Activated CD4-positive, alpha-beta memory T cell treated with anti-CD3 and anti-CD28 coated beads for 36 hours (primary cell): ENCODE data around the gene RIMBP2. TPM values are rescaled to one million over a fixed set of nuclear protein-coding genes. Genes with fewer than 3 reads are reported as not detected.

Source experiments
- CTCF ChIA-PET: fragments of 350-600 bp; sonication (Branson Sonifier 250); formaldehyde crosslinking; loops from one replicate; lab custom pipeline; 2021; ENCODE audit warnings: antibody characterized with exemption, inconsistent platforms; lab: Charles Lee
- POLR2A ChIA-PET: fragments of 350-600 bp; sonication (Branson Sonifier 250); formaldehyde crosslinking; loops from one replicate; lab custom pipeline; 2021; ENCODE audit warnings: antibody characterized with exemption; lab: Charles Lee
- DNase-seq: peaks from one replicate; pipeline ENCODE4 v3.0.0-alpha.2; 2020
- H3K27ac Mint-ChIP-seq: one replicate; pipeline ENCODE4 v1.8.0; 2021; ENCODE audit warnings: mixed read lengths
- H3K27me3 Mint-ChIP-seq: one replicate; pipeline ENCODE4 v1.8.0; 2021; ENCODE audit warnings: mixed read lengths
- H3K36me3 Mint-ChIP-seq: one replicate; pipeline ENCODE4 v1.8.0; 2021; ENCODE audit warnings: mixed read lengths
- H3K4me1 Mint-ChIP-seq: one replicate; pipeline ENCODE4 v1.8.0; 2021; ENCODE audit warnings: low read depth, mixed read lengths
- H3K4me3 Mint-ChIP-seq: one replicate; pipeline ENCODE4 v1.8.0; 2021; ENCODE audit warnings: mild to moderate bottlenecking, mixed read lengths
- H3K9me3 Mint-ChIP-seq: one replicate; pipeline ENCODE4 v1.8.0; 2021; ENCODE audit warnings: mixed read lengths
- intact Hi-C: fragments of 100-400 bp; cut with micrococcal nuclease; formaldehyde crosslinking; loops from one replicate; pipeline ENCODE4 v1.15.1; 2023
- total RNA-seq, 2 experiments: library from RNA; stranded (reverse); gene quantifications; one replicate each; pipeline ENCODE4 v1.2.3, GENCODE V29; 2021

The RIMBP2 gene
- total RNA-seq, 2 experiments from 2014 or later = 0.27 TPM; not detected in 1

DNA sequence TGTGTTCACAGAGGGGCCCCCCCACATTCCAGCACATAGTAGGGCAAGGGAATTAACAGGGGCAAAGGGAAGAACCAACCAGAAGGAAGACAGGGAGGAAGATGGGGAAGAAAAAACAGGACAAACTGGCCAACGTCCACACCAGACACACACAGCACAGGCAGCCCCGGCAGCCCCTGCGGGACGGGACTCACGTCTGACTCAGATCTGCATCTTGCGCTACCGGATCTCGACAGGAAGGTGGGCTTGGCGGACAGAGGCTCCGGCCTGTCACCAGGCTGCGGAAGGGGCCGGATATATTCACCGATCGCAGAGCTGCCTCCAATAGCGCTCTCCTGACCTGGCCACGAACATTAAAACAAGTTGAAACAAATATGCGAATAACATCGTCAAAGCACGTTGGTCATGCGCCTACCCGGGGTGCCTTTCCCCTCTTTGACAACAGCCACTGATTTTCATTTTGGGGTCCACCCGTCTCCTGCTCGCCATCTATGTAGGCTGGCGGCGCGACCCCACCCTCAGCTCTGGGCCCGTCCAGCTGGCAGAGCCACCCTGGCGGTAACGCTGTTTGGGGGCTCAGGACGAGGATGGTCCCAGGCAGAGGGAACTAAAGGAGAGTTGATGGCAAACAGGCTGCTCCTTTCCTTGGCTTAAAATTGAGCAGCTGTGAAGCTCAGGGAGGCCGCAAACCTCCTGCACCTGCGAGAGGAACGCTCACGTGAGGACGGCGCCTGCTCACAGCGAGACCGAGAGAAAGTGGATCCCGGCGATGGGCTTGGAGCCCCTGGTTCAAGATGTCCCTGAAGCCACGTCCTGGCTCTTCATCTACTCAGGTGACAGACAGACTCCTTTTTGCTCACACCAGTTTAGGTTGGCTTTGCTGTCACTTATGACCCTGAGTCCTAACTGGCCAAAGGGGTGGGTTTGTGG lies 264.8 kb downstream of the RIMBP2 start:
- Mint-ChIP-seq H3K36me3 (no peaks in the 10 kb centered on the region), H3K9me3 (no peaks in the 10 kb centered on the region), H3K4me3 (no peak overlapping the region), H3K27ac (no peak overlapping the region), H3K4me1 (no peaks in the 10 kb centered on the region), H3K27me3 (no peaks in the 10 kb centered on the region)
- CTCF ChIA-PET = no interaction called here
- POLR2A ChIA-PET = no interaction called here
- intact Hi-C loops = no loop called here
- no peak for DNase-seq

DNA sequence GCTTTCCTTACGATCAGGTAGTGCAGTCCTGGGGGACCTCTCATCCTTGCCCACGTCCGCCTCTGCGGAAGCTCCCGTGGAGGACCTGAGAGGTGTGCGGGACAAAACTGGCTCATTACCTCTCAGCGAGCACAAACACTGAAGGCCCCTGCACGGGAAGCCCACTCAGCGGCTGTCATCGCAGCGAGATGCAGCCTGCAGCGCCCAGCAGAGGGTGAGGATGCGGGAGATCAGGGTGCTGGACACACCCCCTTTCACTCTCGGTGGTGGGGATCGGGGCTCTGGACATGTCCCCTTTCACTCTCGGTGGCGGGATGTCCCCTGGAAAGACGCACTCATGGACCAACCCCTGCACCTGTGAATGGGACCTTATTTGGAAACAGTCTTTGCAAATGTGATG lies 266.8 kb downstream of the RIMBP2 start:
- POLR2A ChIA-PET = no interaction called here
- H3K27ac Mint-ChIP-seq = no peak overlapping the region
- intact Hi-C loops = no loop called here
- no peak overlapping the region for H3K4me3 Mint-ChIP-seq
- H3K9me3 Mint-ChIP-seq = no peaks in the 10 kb centered on the region
- no peaks in the 10 kb centered on the region for H3K36me3 Mint-ChIP-seq
- DNase-seq = no peak
- no peaks in the 10 kb centered on the region for H3K27me3 Mint-ChIP-seq
- CTCF ChIA-PET = no interaction called here
- no peaks in the 10 kb centered on the region for H3K4me1 Mint-ChIP-seq

DNA sequence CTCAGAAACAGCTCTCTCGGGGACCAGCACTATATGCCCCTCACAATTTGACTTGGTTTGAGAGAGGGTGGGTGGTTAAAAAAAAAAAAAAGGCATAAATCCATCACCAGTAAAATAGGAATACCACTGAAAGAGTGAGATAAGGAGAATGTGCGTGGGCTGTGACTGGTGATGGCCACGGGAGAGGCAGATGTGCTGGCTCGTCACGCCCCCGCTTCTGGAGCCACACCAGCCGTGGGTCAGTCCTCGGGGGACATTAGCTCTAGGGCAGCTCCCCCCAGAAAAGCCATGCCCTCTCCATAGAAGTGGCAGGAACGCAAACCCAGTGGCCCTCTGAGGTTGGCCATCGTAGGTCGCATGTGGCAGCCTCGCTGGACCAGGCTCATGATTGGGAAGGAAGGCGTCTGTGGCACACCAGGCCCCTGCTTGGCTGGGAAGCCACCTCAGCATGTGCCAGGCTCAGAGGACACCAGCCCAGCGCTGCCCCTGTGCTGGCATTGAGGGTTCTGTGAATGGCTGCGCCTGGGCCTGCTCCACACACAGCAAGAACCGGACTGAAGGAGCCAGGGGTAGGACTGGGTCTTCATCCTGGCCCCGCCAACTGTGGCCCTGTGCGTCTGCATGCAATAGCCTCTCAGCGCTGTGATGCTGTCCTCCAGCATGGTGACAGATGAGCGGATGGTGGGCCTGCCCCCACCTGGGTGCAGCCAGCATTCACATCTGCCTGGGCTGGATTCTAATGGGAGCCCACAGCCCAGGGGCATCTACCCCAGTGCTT lies 267.9 kb downstream of the RIMBP2 start:
- no peaks in the 10 kb centered on the region for H3K9me3 Mint-ChIP-seq
- no peak overlapping the region for H3K4me3 Mint-ChIP-seq
- H3K4me1 Mint-ChIP-seq = no peaks in the 10 kb centered on the region
- ChIA-PET POLR2A (no interaction called here), CTCF (no interaction called here)
- DNase-seq = no peak
- H3K36me3 Mint-ChIP-seq = no peaks in the 10 kb centered on the region
- intact Hi-C loops = no loop called here
- H3K27ac Mint-ChIP-seq = no peak overlapping the region
- no peaks in the 10 kb centered on the region for H3K27me3 Mint-ChIP-seq

DNA sequence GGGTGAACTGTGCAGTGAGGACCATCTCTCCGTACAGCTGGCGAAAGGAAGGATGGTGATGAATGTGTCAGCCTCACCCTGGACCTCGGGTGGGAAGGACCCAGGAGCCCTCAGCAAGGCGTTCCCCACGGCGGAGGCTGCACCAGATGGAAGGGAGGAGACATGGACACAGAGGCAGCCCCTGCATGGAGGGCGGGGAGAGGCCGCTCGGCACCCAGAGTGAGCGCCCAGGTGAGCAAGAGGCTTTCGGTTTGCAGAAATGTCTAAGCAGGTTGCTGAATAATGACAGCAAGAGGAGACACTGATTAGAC lies 268.5 kb downstream of the RIMBP2 start:
- H3K4me1 Mint-ChIP-seq = no peaks in the 10 kb centered on the region
- H3K36me3 Mint-ChIP-seq = no peaks in the 10 kb centered on the region
- no peak for DNase-seq
- H3K9me3 Mint-ChIP-seq = no peaks in the 10 kb centered on the region
- intact Hi-C loops = no loop called here
- POLR2A ChIA-PET = no interaction called here
- CTCF ChIA-PET = no interaction called here
- H3K4me3 Mint-ChIP-seq = no peak overlapping the region
- H3K27me3 Mint-ChIP-seq = no peaks in the 10 kb centered on the region
- H3K27ac Mint-ChIP-seq = no peak overlapping the region

DNA sequence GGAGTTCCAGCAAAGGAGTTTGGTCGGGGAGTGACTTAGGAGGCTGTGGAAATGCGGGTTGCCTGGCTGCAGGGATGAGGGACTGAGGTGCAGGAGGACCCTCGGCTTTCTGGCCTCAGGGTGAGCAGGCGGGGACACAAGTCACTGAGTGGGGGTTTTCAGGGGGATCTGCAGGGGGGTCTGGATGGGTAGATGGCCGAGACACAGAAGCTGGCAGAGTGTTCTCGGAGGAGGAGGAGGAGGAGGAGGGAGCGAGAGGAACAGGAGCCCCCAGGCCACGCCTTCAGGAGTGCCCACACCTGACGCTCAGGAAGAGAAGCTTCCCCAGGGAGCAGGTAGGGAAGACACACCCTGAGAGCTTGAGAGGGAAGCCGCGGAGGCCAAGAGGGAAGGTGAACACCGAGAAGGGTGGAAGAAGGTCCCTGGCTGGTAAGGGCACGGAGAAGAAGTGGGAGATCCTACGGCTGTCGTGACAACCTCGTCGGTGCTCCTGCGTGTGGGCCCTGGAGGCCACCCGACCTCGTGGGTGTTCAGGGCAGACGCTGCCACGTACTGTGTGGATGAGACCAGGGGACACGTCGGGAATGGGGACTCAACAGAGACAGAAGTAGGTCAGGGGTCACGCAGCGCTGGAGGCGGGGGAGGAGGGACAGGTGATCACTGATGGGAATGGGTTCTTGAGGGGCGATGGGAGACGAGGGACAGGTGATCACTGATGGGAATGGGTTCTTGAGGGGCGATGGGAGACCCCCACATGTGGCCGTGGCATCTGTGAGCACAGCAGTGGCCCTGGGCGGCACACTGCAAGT lies 269.0 kb downstream of the RIMBP2 start:
- ChIA-PET POLR2A (no interaction called here), CTCF (no interaction called here)
- Mint-ChIP-seq H3K4me1 (no peaks in the 10 kb centered on the region), H3K36me3 (no peaks in the 10 kb centered on the region), H3K4me3 (no peak overlapping the region), H3K27ac (no peak overlapping the region), H3K27me3 (no peaks in the 10 kb centered on the region), H3K9me3 (no peaks in the 10 kb centered on the region)
- no peak for DNase-seq
- intact Hi-C loops = no loop called here

DNA sequence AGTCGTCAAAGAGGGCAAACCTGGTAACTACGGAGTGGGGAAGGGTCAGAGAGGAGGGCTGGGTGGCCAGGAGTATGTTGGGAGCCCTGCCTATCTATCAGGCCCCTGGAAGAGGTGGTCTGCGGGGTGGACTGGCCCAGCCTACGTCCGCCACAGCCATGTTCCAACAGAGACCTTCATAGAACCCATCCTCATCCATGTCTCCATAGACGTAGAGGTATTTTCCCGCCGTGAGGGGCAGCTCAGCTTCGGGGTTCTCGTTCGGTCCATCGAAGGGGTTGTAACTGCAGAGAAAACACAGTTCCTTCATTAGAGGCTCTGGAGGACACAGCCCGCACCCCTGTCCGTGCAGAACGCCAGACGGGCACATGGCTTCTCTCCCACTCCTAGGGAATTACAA lies 271.1 kb downstream of the RIMBP2 start:
- H3K4me3 Mint-ChIP-seq = no peak overlapping the region
- ChIA-PET POLR2A (no interaction called here), CTCF (no interaction called here)
- intact Hi-C loops = no loop called here
- no peaks in the 10 kb centered on the region for H3K4me1 Mint-ChIP-seq
- no peaks in the 10 kb centered on the region for H3K27me3 Mint-ChIP-seq
- no peak overlapping the region for H3K27ac Mint-ChIP-seq
- H3K36me3 Mint-ChIP-seq = no peaks in the 10 kb centered on the region
- no peaks in the 10 kb centered on the region for H3K9me3 Mint-ChIP-seq
- no peak for DNase-seq

DNA sequence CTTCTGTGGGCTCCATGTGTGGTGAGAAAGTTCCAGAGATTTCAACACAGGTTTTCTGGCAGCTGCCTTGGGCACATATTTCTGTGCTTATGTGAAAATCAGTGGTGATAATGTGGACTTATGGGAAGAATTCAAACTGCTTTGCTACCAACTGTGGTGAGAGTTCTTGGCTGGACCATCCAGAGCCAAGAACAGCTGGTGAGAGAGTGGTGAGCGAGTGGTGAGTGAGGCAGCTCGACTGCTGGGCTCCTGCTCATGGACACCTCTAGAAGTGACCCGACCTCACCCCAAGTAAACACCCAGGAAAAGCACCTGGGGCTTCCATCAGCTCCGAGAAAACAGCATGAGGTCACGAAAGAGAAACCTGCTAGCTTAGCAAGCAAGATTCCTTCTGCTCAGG lies 272.0 kb downstream of the RIMBP2 start:
- no peaks in the 10 kb centered on the region for H3K27me3 Mint-ChIP-seq
- no peaks in the 10 kb centered on the region for H3K36me3 Mint-ChIP-seq
- H3K9me3 Mint-ChIP-seq = peaks cover under 1% of the 10 kb centered on the region
- H3K4me3 Mint-ChIP-seq = no peak overlapping the region
- no peak for DNase-seq
- H3K27ac Mint-ChIP-seq = no peak overlapping the region
- intact Hi-C loops = no loop called here
- CTCF ChIA-PET = no interaction called here
- POLR2A ChIA-PET = no interaction called here
- no peaks in the 10 kb centered on the region for H3K4me1 Mint-ChIP-seq

DNA sequence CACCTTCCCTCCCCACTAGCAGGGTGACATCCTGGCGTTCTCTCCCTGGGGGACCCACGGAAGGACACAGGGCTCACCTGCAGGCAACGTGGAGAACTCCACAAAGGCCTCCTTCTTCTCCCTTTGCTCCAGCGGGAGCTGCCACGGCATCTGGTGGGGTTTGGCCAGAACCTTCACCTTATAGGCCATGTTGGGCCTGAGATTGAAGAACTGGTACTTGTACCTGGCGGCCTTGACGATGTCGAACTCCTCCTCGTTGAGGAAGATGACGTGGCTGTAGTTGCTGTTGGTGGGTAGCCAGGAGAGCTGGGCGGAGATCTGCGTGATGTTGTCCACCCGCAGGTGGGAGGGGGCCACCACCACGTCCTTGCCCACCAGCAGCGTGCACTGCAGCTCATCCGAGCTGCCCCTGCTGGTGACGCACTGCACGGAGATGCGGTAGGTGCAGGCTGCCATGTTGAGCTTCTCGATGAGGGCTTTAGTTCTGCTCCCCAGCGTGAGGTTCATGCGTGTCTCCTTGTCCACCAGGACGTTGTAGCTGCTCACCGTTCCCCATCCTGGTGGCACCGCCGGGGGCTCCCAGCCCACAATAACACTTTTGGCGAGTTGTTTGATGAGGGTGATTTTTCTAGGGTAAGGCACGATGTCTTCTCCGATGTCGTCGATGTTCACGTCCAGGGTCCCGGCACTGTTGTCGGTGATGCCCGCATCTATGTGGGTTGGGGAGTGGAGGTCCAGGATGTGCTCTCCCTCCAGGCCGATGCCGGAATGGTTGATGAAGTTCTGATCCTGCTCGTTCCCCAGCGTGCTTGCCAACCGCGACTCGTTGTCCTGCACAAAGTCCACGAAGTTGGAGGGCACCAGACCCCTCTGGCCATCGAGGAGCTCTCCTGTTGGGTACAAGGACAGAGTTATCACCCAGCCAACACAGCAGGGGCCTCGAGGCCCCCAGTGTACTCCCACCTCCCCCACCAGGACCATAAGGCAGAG lies 274.0 kb downstream of the RIMBP2 start:
- intact Hi-C loops = no loop called here
- H3K4me1 Mint-ChIP-seq = no peaks in the 10 kb centered on the region
- no peaks in the 10 kb centered on the region for H3K36me3 Mint-ChIP-seq
- peaks cover 5% of the 10 kb centered on the region for H3K9me3 Mint-ChIP-seq
- ChIA-PET CTCF (no interaction called here), POLR2A (no interaction called here)
- no peaks in the 10 kb centered on the region for H3K27me3 Mint-ChIP-seq
- no peak overlapping the region for H3K4me3 Mint-ChIP-seq
- H3K27ac Mint-ChIP-seq = no peak overlapping the region
- DNase-seq = no peak

DNA sequence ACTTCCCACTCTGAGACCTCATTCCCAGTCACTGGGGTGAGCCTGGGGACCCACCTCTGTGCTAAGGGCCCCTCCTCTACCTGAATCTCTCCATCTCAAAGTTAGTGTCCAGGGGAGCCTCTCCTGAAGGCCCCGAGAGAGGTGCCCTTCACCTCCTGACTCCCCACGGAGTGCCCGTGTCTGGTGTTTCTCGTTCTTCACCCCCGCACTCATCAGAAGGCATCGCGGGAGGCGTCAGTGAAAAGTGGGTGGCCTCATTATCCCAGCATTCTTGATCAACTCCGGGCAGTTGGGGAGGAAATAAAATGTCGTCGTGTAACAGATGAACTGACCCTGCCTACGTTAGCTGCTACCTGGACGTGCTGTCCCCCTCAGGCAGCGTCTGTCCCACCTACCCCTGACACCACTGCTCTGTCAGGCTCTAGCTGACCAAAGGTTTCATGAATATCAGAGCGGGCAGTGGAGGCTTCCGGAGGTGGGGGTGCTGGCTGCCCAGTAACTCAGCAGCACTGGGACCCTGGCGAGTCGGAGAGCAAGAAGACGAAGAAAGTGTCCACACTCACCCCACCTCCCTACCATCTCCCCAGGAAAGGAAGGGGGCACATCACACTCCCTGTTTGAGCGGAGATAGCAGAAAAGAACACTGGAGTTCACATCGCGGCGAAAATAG lies 275.6 kb downstream of the RIMBP2 start:
- Mint-ChIP-seq H3K4me3 (no peak overlapping the region), H3K4me1 (no peaks in the 10 kb centered on the region), H3K9me3 (peaks cover 5% of the 10 kb centered on the region), H3K27me3 (no peaks in the 10 kb centered on the region), H3K27ac (no peak overlapping the region), H3K36me3 (no peaks in the 10 kb centered on the region)
- intact Hi-C loops = no loop called here
- CTCF ChIA-PET = no interaction called here
- no peak for DNase-seq
- POLR2A ChIA-PET = no interaction called here

DNA sequence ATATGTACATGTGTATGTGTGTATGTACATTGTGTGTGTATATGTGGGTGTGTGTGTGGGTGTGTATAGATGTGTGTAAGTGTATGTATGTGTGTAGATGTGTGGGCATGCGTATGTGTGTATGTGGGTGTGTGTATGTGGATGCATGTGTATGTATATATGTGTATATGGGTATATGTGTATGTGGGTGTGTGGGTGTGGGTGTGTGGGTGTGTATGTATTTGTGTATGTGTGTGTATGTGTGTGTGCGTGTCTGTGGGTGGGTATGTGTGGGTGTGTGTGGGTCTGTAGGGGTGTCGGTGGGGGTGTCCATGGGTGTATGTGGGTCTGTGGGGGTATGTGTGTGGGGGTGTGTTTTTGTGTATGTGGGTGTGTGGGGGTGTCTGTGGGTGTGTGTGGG lies 276.8 kb downstream of the RIMBP2 start:
- DNase-seq = no peak
- no peaks in the 10 kb centered on the region for H3K36me3 Mint-ChIP-seq

DNA sequence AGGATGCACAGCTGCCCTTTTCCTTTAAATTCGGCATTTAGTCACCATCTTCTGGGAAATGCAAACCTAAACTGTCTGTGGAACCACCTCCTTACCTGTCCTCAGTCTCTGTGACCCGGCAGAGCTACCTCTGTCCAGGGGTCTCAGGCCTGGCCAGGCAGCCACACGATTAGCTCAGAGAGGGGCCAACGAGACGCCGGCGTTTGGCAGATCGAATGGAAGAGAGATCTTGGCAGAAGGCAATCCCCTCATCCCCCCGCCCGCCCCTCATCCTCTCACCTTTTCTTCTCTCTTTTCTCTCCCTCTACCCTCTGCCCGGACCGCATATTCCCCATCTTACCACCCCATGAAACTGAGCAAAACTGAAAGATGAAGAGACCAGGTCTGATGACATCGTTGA lies 277.4 kb downstream of the RIMBP2 start:
- POLR2A ChIA-PET = no interaction called here
- H3K36me3 Mint-ChIP-seq = no peaks in the 10 kb centered on the region
- no peak overlapping the region for H3K4me3 Mint-ChIP-seq
- intact Hi-C loops = no loop called here
- H3K27me3 Mint-ChIP-seq = no peaks in the 10 kb centered on the region
- CTCF ChIA-PET = no interaction called here
- DNase-seq = no peak
- no peaks in the 10 kb centered on the region for H3K4me1 Mint-ChIP-seq
- H3K9me3 Mint-ChIP-seq = peaks cover 5% of the 10 kb centered on the region
- no peak overlapping the region for H3K27ac Mint-ChIP-seq

More for the DNA sequence above, 276.8 kb downstream of the RIMBP2 start:
- H3K9me3 Mint-ChIP-seq = peaks cover 5% of the 10 kb centered on the region
- no peaks in the 10 kb centered on the region for H3K4me1 Mint-ChIP-seq
- no peak overlapping the region for H3K4me3 Mint-ChIP-seq
- no peak overlapping the region for H3K27ac Mint-ChIP-seq
- intact Hi-C loops = no loop called here
- POLR2A ChIA-PET = no interaction called here
- H3K27me3 Mint-ChIP-seq = no peaks in the 10 kb centered on the region
- CTCF ChIA-PET = no interaction called here
